ENCODE results near the gene C13orf46. TPM values are rescaled to one million over a fixed set of nuclear protein-coding genes. Genes with fewer than 3 reads are reported as not detected.

Gene C13orf46
- total RNA-seq, 1 donor from 2014 or later, result 21.2 TPM

GRCh38 chr13:113942591-113943103 lies 31.2 kb downstream of the C13orf46 start:
- no peak for TF ChIP-seq CTCF (IDR thresholded peaks at IDR 0.05)
- intact Hi-C loops (cut with DNase I), result no loop called here
- DNase-seq (no peak), ATAC-seq (no peak)
- Histone ChIP-seq H3K27ac (no peak overlapping the region), H3K36me3 (no peaks in the 10 kb centered on the region), H3K4me3 (no peak overlapping the region), H3K9me3 (no peaks in the 10 kb centered on the region), H3K27me3 (no peaks in the 10 kb centered on the region), H3K4me1 (no peaks in the 10 kb centered on the region)

- no peak for ATAC-seq
- DNase-seq, result no peak
- H3K27me3 ChIP-seq, result no peaks in the 10 kb centered on the region
- intact Hi-C loops (cut with DNase I), result no loop called here
- H3K9me3 ChIP-seq, result no peaks in the 10 kb centered on the region
- H3K4me3 ChIP-seq, result no peak overlapping the region
- H3K27ac ChIP-seq, result no peak overlapping the region
- no peak for TF ChIP-seq CTCF (IDR thresholded peaks at IDR 0.05)
- H3K36me3 ChIP-seq, result no peaks in the 10 kb centered on the region
- H3K4me1 ChIP-seq, result no peaks in the 10 kb centered on the region
Measured at GRCh38 chr13:113941571-113942191, 32.2 kb downstream of the C13orf46 start.

- Histone ChIP-seq H3K27me3 (peaks cover 8% of the 10 kb centered on the region), H3K4me3 (no peak overlapping the region), H3K27ac (no peak overlapping the region), H3K36me3 (no peaks in the 10 kb centered on the region), H3K9me3 (no peaks in the 10 kb centered on the region), H3K4me1 (no peaks in the 10 kb centered on the region)
- no peak for TF ChIP-seq CTCF (IDR thresholded peaks at IDR 0.05)
- ATAC-seq, result no peak
- intact Hi-C loops (cut with DNase I), result no loop called here
- no peak for DNase-seq
Measured at GRCh38 chr13:113939944-113940297, 34.0 kb downstream of the C13orf46 start.

GRCh38 chr13:113939129-113939943 lies 34.5 kb downstream of the C13orf46 start:
- no peak overlapping the region for H3K4me3 ChIP-seq
- no peak for TF ChIP-seq CTCF (IDR thresholded peaks at IDR 0.05)
- H3K36me3 ChIP-seq, result no peaks in the 10 kb centered on the region
- no peaks in the 10 kb centered on the region for H3K9me3 ChIP-seq
- no peak for ATAC-seq
- intact Hi-C loops (cut with DNase I), result no loop called here
- no peak overlapping the region for H3K27ac ChIP-seq
- DNase-seq, result no peak
- no peaks in the 10 kb centered on the region for H3K4me1 ChIP-seq
- H3K27me3 ChIP-seq, result peaks cover 8% of the 10 kb centered on the region

GRCh38 chr13:113938716-113939115 lies 35.2 kb downstream of the C13orf46 start:
- Histone ChIP-seq H3K27me3 (peaks cover 8% of the 10 kb centered on the region), H3K4me1 (no peaks in the 10 kb centered on the region), H3K4me3 (no peak overlapping the region), H3K36me3 (no peaks in the 10 kb centered on the region), H3K9me3 (no peaks in the 10 kb centered on the region), H3K27ac (no peak overlapping the region)
- intact Hi-C loops (cut with DNase I), result no loop called here
- no peak for DNase-seq
- no peak for ATAC-seq
- TF ChIP-seq CTCF (IDR thresholded peaks at IDR 0.05), result no peak
